H1 (cell line): ENCODE results near the gene RNF146.

Experiments
- NANOG ChIP-seq: IDR thresholded peaks from 2 replicates; pipeline ENCODE4 v1.6.1; 2011; ENCODE audit warnings: low read length, low read depth, mild to moderate bottlenecking, inconsistent platforms; ENCODE audit not compliant: insufficient read depth, poor library complexity, severe bottlenecking
- POLR2AphosphoS5 ChIP-seq: IDR thresholded peaks from 2 replicates; pipeline ENCODE4 v1.6.1; 2011; ENCODE audit warnings: low read depth, low read length

DNA sequence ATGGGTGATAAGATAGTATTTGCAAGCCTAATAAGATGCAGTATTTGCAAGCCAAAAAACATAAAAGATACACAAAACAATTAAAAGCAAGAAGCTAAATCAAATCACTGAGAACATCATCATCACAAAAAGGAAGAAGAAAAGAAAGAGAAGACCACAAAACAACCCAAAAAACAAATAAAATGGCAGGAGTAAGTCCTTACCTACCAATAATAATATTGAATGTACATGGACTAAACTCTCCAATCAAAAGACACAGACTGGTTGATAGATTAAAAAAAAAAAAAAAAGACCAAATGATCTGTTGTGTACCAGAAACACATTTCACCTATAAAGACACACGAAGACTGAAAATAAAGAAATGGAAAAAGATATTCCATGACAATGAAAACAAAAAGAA is 39.1 kb downstream of the RNF146 start:
- TF ChIP-seq POLR2AphosphoS5 (no peak), NANOG (no peak)
